ENCODE results near the gene TMEM143. TPM values are rescaled to one million over a fixed set of nuclear protein-coding genes. Genes with fewer than 3 reads are reported as not detected.

TMEM143 gene
- total RNA-seq, 1 experiment from 2014 or later = 15.2 TPM

DNA sequence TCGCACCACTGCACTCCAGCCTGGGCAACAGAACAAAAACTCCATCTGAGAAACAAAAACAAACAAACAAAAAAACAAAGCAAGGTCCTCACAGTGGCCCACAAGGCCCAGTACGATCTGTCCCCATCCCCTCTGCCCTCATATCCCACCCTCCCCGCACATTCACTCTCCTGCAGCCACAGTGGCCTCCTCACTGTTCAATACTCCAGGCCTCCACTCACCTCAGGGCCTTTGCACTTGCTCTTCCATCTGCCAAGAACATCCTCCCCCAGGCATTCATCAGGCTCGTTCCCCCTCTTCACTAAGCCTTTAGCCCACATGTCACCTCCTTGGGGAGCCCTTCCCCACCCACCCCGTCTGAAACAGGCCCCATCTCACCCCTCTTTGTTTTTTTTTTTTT is 4.6 kb downstream of the TMEM143 start:
- no peak overlapping the region for H3K9ac ChIP-seq (ENCODE audit: extremely low read depth, insufficient read length, low read length)
- H2AK5ac ChIP-seq (ENCODE audit: insufficient read length, low read length) = no peak overlapping the region
- no peaks in the 10 kb centered on the region for H3K4me1 ChIP-seq (ENCODE audit: insufficient read depth, low read length)
- no peak overlapping the region for H3T11ph ChIP-seq (ENCODE audit: low read length)
- no peaks in the 10 kb centered on the region for H3K9me3 Mint-ChIP-seq
- peaks cover 2 to 24% (median 11%) of the 10 kb centered on the region in 3 experiments; a peak in 6 of 7 replicates for H3K36me3 Mint-ChIP-seq (ENCODE audit: insufficient read depth in 1 of 3, low read depth in 3 of 3)
- DNase-seq = no peak
- no peaks in the 10 kb centered on the region for H3K79me1 ChIP-seq (ENCODE audit: insufficient read depth, low read depth, low read length, poor library complexity, severe bottlenecking)
- H4K8ac ChIP-seq (replicated peaks; ENCODE audit: insufficient read length, low read depth, low read length) = no peak overlapping the region
- H3K4me1 Mint-ChIP-seq = peaks cover 5 to 11% of the 10 kb centered on the region in 2 experiments; a peak in 2 of 4 replicates
- no peak overlapping the region for H3K23ac ChIP-seq (ENCODE audit: insufficient read length, low read depth, low read length)
- no peak overlapping the region for H2BK5ac ChIP-seq (ENCODE audit: insufficient read length, low read length)
- WGBS (ENCODE audit: extremely low coverage, insufficient read length, low lambda C conversion rate) = no CpG with 5 or more reads among the region's 5 CpGs
- TF ChIP-seq, protein P1, sequence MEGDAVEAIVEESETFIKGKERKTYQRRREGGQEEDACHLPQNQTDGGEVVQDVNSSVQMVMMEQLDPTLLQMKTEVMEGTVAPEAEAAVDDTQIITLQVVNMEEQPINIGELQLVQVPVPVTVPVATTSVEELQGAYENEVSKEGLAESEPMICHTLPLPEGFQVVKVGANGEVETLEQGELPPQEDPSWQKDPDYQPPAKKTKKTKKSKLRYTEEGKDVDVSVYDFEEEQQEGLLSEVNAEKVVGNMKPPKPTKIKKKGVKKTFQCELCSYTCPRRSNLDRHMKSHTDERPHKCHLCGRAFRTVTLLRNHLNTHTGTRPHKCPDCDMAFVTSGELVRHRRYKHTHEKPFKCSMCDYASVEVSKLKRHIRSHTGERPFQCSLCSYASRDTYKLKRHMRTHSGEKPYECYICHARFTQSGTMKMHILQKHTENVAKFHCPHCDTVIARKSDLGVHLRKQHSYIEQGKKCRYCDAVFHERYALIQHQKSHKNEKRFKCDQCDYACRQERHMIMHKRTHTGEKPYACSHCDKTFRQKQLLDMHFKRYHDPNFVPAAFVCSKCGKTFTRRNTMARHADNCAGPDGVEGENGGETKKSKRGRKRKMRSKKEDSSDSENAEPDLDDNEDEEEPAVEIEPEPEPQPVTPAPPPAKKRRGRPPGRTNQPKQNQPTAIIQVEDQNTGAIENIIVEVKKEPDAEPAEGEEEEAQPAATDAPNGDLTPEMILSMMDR (conservative IDR thresholded peaks at IDR 0.05) = no peak
- H3K4ac ChIP-seq (ENCODE audit: low read depth, low read length) = no peak overlapping the region
- H3K27me3 Mint-ChIP-seq (ENCODE audit: low read depth) = no peaks in the 10 kb centered on the region
- no peak overlapping the region for H4K91ac ChIP-seq (ENCODE audit: insufficient read length, low read depth, low read length)
- H2AFZ ChIP-seq (ENCODE audit: low read length) = no peak overlapping the region
- no peak overlapping the region for H4K5ac ChIP-seq (ENCODE audit: insufficient read length, low read depth, low read length)
- H3K27ac Mint-ChIP-seq = no peak overlapping the region
- H3K18ac ChIP-seq (ENCODE audit: insufficient read length, low read depth, low read length) = no peak overlapping the region
- peaks cover 5% of the 10 kb centered on the region for H3K23me2 ChIP-seq (ENCODE audit: insufficient read length, low read depth, low read length, poor library complexity, severe bottlenecking)
- H2BK20ac ChIP-seq (ENCODE audit: low read depth, low read length, poor library complexity, severe bottlenecking) = no peak overlapping the region
- H3K27ac ChIP-seq (ENCODE audit: insufficient read length, low read depth, low read length) = no peak overlapping the region
- no peak overlapping the region for H3K4me3 Mint-ChIP-seq
- no peaks in the 10 kb centered on the region for H3K79me2 ChIP-seq (ENCODE audit: insufficient read depth, low read length)
- H2BK12ac ChIP-seq (ENCODE audit: insufficient read length, low read depth, low read length) = no peak overlapping the region
- no peak overlapping the region for H3K4me2 ChIP-seq (ENCODE audit: insufficient read depth, insufficient read length, low read length)
- no peaks in the 10 kb centered on the region for H4K20me1 ChIP-seq (ENCODE audit: control insufficient read depth, insufficient read depth, insufficient read length)
- no peaks in the 10 kb centered on the region for H3K9me3 ChIP-seq (ENCODE audit: control insufficient read depth, low read depth, low read length)
- no peak overlapping the region for H2BK15ac ChIP-seq (ENCODE audit: low read depth, low read length)
- no peaks in the 10 kb centered on the region; the same call in 1 of the 2 replicates for H3K27me3 ChIP-seq (ENCODE audit: insufficient read depth, low read length)
- no peak overlapping the region for H3K56ac ChIP-seq (ENCODE audit: insufficient read length, low read depth, low read length)
- no peak overlapping the region for H2BK120ac ChIP-seq (ENCODE audit: low read depth, low read length, poor library complexity, severe bottlenecking)
- no peak overlapping the region for H3K14ac ChIP-seq (ENCODE audit: insufficient read depth, low read length)
